Mucosa of descending colon (tissue), 3 donors: ENCODE measurements around the gene ARHGAP22. TPM values are rescaled to one million over a fixed set of nuclear protein-coding genes. Genes with fewer than 3 reads are reported as not detected.

Experiments used
- ATAC-seq: fragments of 200-7000 bp; cut with Tn5 transposase; one replicate; pipeline ENCODE4 v1.9.1; 2020; ENCODE audit warnings: mild to moderate bottlenecking, moderate library complexity
- DNase-seq, 3 donors: peaks; one replicate each; pipeline ENCODE4 v3.0.0-alpha.2; 2020
- H3K36me3 ChIP-seq: fragments of 200-600 bp; one replicate; pipeline ENCODE4 v1.8.0; 2021; ENCODE audit warnings: low read depth, mild to moderate bottlenecking
- H3K4me1 ChIP-seq: fragments of 200-600 bp; one replicate; pipeline ENCODE4 v1.8.0; 2021; ENCODE audit warnings: low read depth, mild to moderate bottlenecking
- H3K4me3 ChIP-seq: fragments of 200-600 bp; one replicate; pipeline ENCODE4 v1.8.0; 2021; ENCODE audit warnings: mild to moderate bottlenecking
- H3K9me3 ChIP-seq: fragments of 200-600 bp; one replicate; pipeline ENCODE4 v1.8.0; 2021; ENCODE audit warnings: mild to moderate bottlenecking
- CTCF ChIP-seq: fragments of 200-600 bp; IDR thresholded peaks from one replicate; pipeline ENCODE4 v1.8.0; 2022; ENCODE audit warnings: antibody characterized with exemption, mild to moderate bottlenecking
- intact Hi-C, 2 donors: fragments of 100-400 bp; cut with DNase I in 1 of 2; cut with micrococcal nuclease in 1 of 2; formaldehyde crosslinking; loops; one replicate each; pipeline versions ENCODE4 v1.11.0 to v1.11.1; 2022; cut with DNase I, micrococcal nuclease
- total RNA-seq, 3 donors: library from RNA; stranded (reverse); fragmentation: NEBNext Ultra II Directional in 2 of 3; extraction: Animal tissue kit (Norgen Biotek cat#: 25700) in 2 of 3; gene quantifications; one replicate each; pipeline versions ENCODE4 v1.2.1 to v1.2.4, GENCODE V29; 2021 to 2023
- donor health status: DM: no; HTN: no; CAD: no; lungs with moderate emphysema.
- donor health status: DM: no; HTN: no; CAD: no.
- donor health status: DM: no; HTN: yes; CAD: no.

Gene ARHGAP22
- total RNA-seq, 3 donors from 2014 or later: 0.93 to 5.9 (median 1.3) TPM

- DNase-seq: peak in 1 of 3 donors; percentile 32
- Histone ChIP-seq H3K4me1 (no peaks in the 10 kb centered on the region), H3K36me3 (no peaks in the 10 kb centered on the region), H3K4me3 (no peak overlapping the region), H3K9me3 (no peaks in the 10 kb centered on the region)
- intact Hi-C loops: no loop called here
- no peak for TF ChIP-seq CTCF
- ATAC-seq: no peak
These were observed 149.8 kb downstream of the ARHGAP22 start for GRCh38 chr10:48455055-48455391.

- ATAC-seq (no peak), DNase-seq (peak in 2 of 3 donors; percentile 21 to 28)
- intact Hi-C loops: no loop called here
These were observed 150.4 kb downstream of the ARHGAP22 start for GRCh38 chr10:48454302-48455054.

GRCh38 chr10:48453451-48454301 lies 151.2 kb downstream of the ARHGAP22 start:
- peak in 2 of 3 donors; percentile 3 to 33 for DNase-seq
- intact Hi-C loops: no loop called here
- Histone ChIP-seq H3K4me3 (no peak overlapping the region), H3K4me1 (no peaks in the 10 kb centered on the region), H3K36me3 (no peaks in the 10 kb centered on the region), H3K9me3 (no peaks in the 10 kb centered on the region)
- no peak for ATAC-seq
- TF ChIP-seq CTCF: no peak

More at GRCh38 chr10:48454302-48455054, 150.4 kb downstream of the ARHGAP22 start:
- Histone ChIP-seq H3K9me3 (no peaks in the 10 kb centered on the region), H3K4me1 (no peaks in the 10 kb centered on the region), H3K4me3 (no peak overlapping the region), H3K36me3 (no peaks in the 10 kb centered on the region)
- no peak for TF ChIP-seq CTCF

GRCh38 chr10:48452879-48453412 lies 151.9 kb downstream of the ARHGAP22 start:
- ATAC-seq (no peak), DNase-seq (peak in 1 of 3 donors; percentile 35)
- no peaks in the 10 kb centered on the region for H3K36me3 ChIP-seq
- no peaks in the 10 kb centered on the region for H3K4me1 ChIP-seq
- no peaks in the 10 kb centered on the region for H3K9me3 ChIP-seq
- TF ChIP-seq CTCF: no peak
- H3K4me3 ChIP-seq: no peak overlapping the region
- intact Hi-C loops: no loop called here

GRCh38 chr10:48451969-48452878 lies 152.6 kb downstream of the ARHGAP22 start:
- TF ChIP-seq CTCF: no peak
- Histone ChIP-seq H3K4me1 (no peaks in the 10 kb centered on the region), H3K9me3 (no peaks in the 10 kb centered on the region), H3K36me3 (no peaks in the 10 kb centered on the region), H3K4me3 (no peak overlapping the region)
- intact Hi-C loops: no loop called here
- ATAC-seq: no peak
- no peak for DNase-seq
